Lower leg skin (tissue), 3 donors: ENCODE measurements around the gene MFSD2B.

Experiments
- CTCF ChIP-seq, 3 donors: fragments of 450-650 bp; IDR thresholded peaks; one replicate each; pipeline ENCODE4 v1.5.1; 2016; ENCODE audit warnings: antibody characterized with exemption in 3 of 3, mild to moderate bottlenecking in 3 of 3, moderate library complexity in 2 of 3
- POLR2A ChIP-seq, 2 donors: fragments of 450-650 bp; IDR thresholded peaks; one replicate each; pipeline ENCODE4 v1.6.1; 2016 to 2017; ENCODE audit warnings: antibody characterized with exemption in 2 of 2, mild to moderate bottlenecking in 1 of 2, moderate library complexity in 1 of 2

GRCh38 chr2:24009367-24009679, 562 bp upstream of the MFSD2B start:
- TF ChIP-seq POLR2A (IDR thresholded peaks at IDR 0.05) (no peak), CTCF (IDR thresholded peaks at IDR 0.05) (no peak)
